A673 (cell line): ENCODE data around the gene PRAC1. TPM values are rescaled to one million over a fixed set of nuclear protein-coding genes. Genes with fewer than 3 reads are reported as not detected.
A peak's percentile ranks its signal among the peaks of the same experiment; 100 is the strongest.

Experiments used
- BruUV-seq: library from RNA; stranded (reverse); fragments of 400-500 nt; replicated peaks from 2 replicates; lab custom pipeline; 2021; lab: Mats Ljungman, UMichigan
- CTCF ChIA-PET: fragments of 300-600 bp; sonication (Branson Sonifier 250); formaldehyde crosslinking; loops from one replicate; lab custom pipeline; 2022; ENCODE audit warnings: antibody characterized with exemption; lab: Charles Lee
- POLR2A ChIA-PET: fragments of 300-600 bp; sonication (Branson Sonifier 250); formaldehyde crosslinking; loops from one replicate; lab custom pipeline; 2022; ENCODE audit warnings: antibody characterized with exemption; ENCODE audit not compliant: low non-redundant PET; lab: Charles Lee
- DNase-seq: peaks from one replicate; pipeline ENCODE4 v3.0.0-alpha.2; 2015; ENCODE audit warnings: low spot score
- H3K27ac ChIP-seq: fragments of 200-600 bp; sonication (generic); 2 replicates; pipeline ENCODE4 v1.5.1; 2016; ENCODE audit warnings: mixed run types, low read depth, mild to moderate bottlenecking, mixed read lengths, antibody characterized with exemption, low read length; ENCODE audit not compliant: poor library complexity, severe bottlenecking
- H3K27me3 ChIP-seq: fragments of 200-600 bp; sonication (generic); replicated peaks from 2 replicates; pipeline ENCODE4 v1.6.1; 2017; ENCODE audit warnings: mixed run types, low read depth, mild to moderate bottlenecking, mixed read lengths, antibody characterized with exemption, low read length; ENCODE audit not compliant: insufficient read depth, poor library complexity
- H3K36me3 ChIP-seq: fragments of 200-600 bp; sonication (generic); 2 replicates; pipeline ENCODE4 v1.6.1; 2016; ENCODE audit warnings: mixed run types, mild to moderate bottlenecking, mixed read lengths, antibody characterized with exemption, low read length; ENCODE audit not compliant: insufficient read depth, poor library complexity, severe bottlenecking
- H3K4me1 ChIP-seq: fragments of 200-600 bp; sonication (generic); 2 replicates; pipeline ENCODE4 v1.6.1; 2017; ENCODE audit warnings: mixed run types, mild to moderate bottlenecking, mixed read lengths, antibody characterized with exemption, low read length; ENCODE audit not compliant: insufficient read depth, poor library complexity, severe bottlenecking
- H3K4me3 ChIP-seq: fragments of 200-600 bp; sonication (generic); 2 replicates; pipeline ENCODE4 v1.5.1; 2016; ENCODE audit warnings: low read depth, mixed run types, mild to moderate bottlenecking, mixed read lengths, low read length; ENCODE audit not compliant: poor library complexity, severe bottlenecking
- H3K9me3 ChIP-seq: fragments of 200-600 bp; sonication (generic); 2 replicates; pipeline ENCODE4 v1.6.1; 2016; ENCODE audit warnings: mixed run types, low read depth, mild to moderate bottlenecking, mixed read lengths, antibody characterized with exemption, low read length; ENCODE audit not compliant: poor library complexity, severe bottlenecking
- CTCF ChIP-seq: fragments of 300-800, 200-600 bp; sonication (generic); conservative IDR thresholded peaks from 2 replicates; pipeline ENCODE4 v1.5.1; 2017; ENCODE audit warnings: low read depth, mild to moderate bottlenecking, antibody characterized with exemption, low read length, moderate library complexity, mixed read lengths
- EZH2 ChIP-seq: fragments of 200-600 bp; sonication (generic); IDR thresholded peaks from 2 replicates; pipeline ENCODE4 v1.6.1; 2017; ENCODE audit warnings: borderline replicate concordance, low read depth, mild to moderate bottlenecking, mixed read lengths, antibody characterized with exemption, low read length; ENCODE audit not compliant: poor library complexity, severe bottlenecking
- intact Hi-C: fragments of 100-400 bp; cut with micrococcal nuclease; formaldehyde crosslinking; loops from one replicate; pipeline ENCODE4 v1.10.0; 2022; ENCODE audit not compliant: unreplicated experiment
- total RNA-seq: library from RNA; stranded (reverse); gene quantifications from 2 replicates; pipeline ENCODE4 v1.2.3, GENCODE V29; 2021

The PRAC1 gene
- total RNA-seq, 1 experiment from 2014 or later, result 78.3 TPM

GRCh38 chr17:48715496-48716399, 6.6 kb downstream of the PRAC1 start:
- no peak for DNase-seq
- Histone ChIP-seq H3K9me3 (no peaks in the 10 kb centered on the region), H3K27ac (peak overlapping the region; percentile 49), H3K4me1 (peaks cover 32% of the 10 kb centered on the region), H3K4me3 (no peak overlapping the region), H3K27me3 (no peaks in the 10 kb centered on the region), H3K36me3 (no peaks in the 10 kb centered on the region)
- no TSS peak for BruUV-seq
- TF ChIP-seq CTCF (no peak), EZH2 (no peak)
- ChIA-PET POLR2A (no interaction called here), CTCF (no interaction called here)
- intact Hi-C loops, result loop anchor here (10.0 kb wide), 1 partner anchor 299 kb away; no protein-coding TSS in a partner anchor

GRCh38 chr17:48711128-48711527, 11.2 kb downstream of the PRAC1 start:
- BruUV-seq, result no TSS peak
- ChIA-PET CTCF (no interaction called here), POLR2A (no interaction called here)
- no peak overlapping the region for H3K27ac ChIP-seq
- intact Hi-C loops, result loop anchor here (10.0 kb wide), 1 partner anchor 304 kb away; no protein-coding TSS in a partner anchor
- no peaks in the 10 kb centered on the region for H3K36me3 ChIP-seq
- no peak overlapping the region for H3K4me3 ChIP-seq
- no peaks in the 10 kb centered on the region for H3K9me3 ChIP-seq
- DNase-seq, result no peak
- H3K27me3 ChIP-seq, result no peaks in the 10 kb centered on the region
- peaks cover 15% of the 10 kb centered on the region for H3K4me1 ChIP-seq
- TF ChIP-seq CTCF (no peak), EZH2 (no peak)

GRCh38 chr17:48704361-48705248, 17.7 kb downstream of the PRAC1 start:
- Histone ChIP-seq H3K27me3 (no peaks in the 10 kb centered on the region), H3K4me1 (no peaks in the 10 kb centered on the region), H3K36me3 (no peaks in the 10 kb centered on the region), H3K9me3 (no peaks in the 10 kb centered on the region), H3K4me3 (no peak overlapping the region), H3K27ac (no peak overlapping the region)
- ChIA-PET POLR2A (no interaction called here), CTCF (interaction anchor here (1.2 kb wide), 1 partner anchor 33 kb away, joined by 3 read pairs; no protein-coding TSS in a partner anchor)
- intact Hi-C loops, result no loop called here
- no peak for TF ChIP-seq CTCF
- no peak for TF ChIP-seq EZH2
- DNase-seq, result no peak
- BruUV-seq, result no TSS peak
